ENCODE results near the gene SCG3. TPM values are rescaled to one million over a fixed set of nuclear protein-coding genes. Genes with fewer than 3 reads are reported as not detected.

SCG3 gene
- total and polyA plus RNA-seq, 2 of the 13 experiments (the other 11 are each of a cell fraction or from before 2014, with no cell fraction given) = not detected

DNA sequence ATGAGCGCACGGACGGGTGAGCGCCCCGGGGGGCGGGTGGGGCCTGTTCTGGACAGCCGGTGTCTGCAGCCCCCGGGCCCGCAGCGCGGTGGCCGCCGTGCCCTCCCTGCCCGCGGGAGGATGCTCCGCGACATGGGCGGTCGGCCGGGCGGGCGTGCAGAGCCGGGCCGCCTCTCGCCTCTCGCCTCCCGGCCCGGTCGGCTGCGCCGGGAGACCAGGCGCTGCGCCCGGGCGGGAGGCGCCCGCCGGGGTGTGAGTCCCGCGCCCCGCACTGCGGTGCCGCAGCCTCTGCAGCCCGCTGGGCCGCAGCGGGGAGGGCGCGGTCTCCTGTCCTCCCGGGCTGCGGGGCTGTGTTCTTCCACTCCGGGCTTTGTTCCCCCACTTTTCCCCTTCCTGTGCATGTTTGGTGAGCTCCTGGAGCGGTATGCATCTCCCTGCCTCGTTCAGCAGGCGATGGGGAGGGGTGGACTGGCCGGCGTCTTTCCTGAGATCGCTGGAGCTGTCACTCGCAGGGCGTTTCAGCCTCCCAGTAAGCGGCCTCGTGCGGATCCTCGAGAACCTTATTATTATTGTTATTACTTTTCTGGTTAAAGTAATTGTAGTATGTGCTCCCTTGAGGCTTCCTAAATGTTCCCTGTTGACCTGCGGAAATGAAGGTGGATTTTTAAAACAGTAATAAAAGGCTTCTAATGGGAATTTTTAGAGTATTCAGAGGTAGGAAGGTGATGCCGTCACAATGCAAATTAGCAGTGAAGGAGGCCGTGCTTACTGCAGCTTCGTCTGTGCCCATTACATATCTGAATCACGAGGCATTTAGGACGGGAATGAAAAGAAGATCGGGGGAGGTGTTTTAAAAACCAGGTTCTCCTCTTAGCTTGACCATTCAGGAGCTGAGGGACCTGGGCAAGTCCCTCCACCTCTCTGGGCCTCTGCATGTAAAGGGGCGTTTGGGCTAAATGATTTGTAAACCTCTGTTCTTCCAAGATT lies 70.7 kb downstream of the SCG3 start:
- ChIA-PET CTCF (ENCODE audit: low intra/inter-chr PET ratio, low total read pairs) (no interaction called here), POLR2A (no interaction called here)
- Histone ChIP-seq H3K27ac (ENCODE audit: extremely low read length, insufficient read depth, low read length) (no peak overlapping the region), H3K4me2 (ENCODE audit: low read depth, low read length) (peak overlapping the region; percentile 76), H3K9me3 (ENCODE audit: low read length) (no peaks in the 10 kb centered on the region), H3K27me3 (ENCODE audit: control insufficient read depth in 1 of 2, insufficient read depth in 2 of 2, low read length in 2 of 2) (peaks cover 4 to 69% of the 10 kb centered on the region in 2 experiments; a peak in 4 of 5 replicates), H4K20me1 (ENCODE audit: insufficient read depth, low read length) (no peaks in the 10 kb centered on the region), H3K9ac (ENCODE audit: insufficient read depth, low read depth, low read length) (no peak overlapping the region), H3K36me3 (replicated peaks in 1 of 2; ENCODE audit: control insufficient read depth in 1 of 2, insufficient read depth in 2 of 2, low read length in 2 of 2) (no peaks in the 10 kb centered on the region), H3K4me3 (replicated peaks in 1 of 3; ENCODE audit: insufficient read depth in 1 of 3, low read depth in 2 of 3, low read length in 3 of 3) (peak overlapping the region; percentile 44 to 67 (median 55)), H2AFZ (ENCODE audit: low read length) (no peak overlapping the region), H3K4me1 (ENCODE audit: insufficient read depth, low read length) (no peaks in the 10 kb centered on the region), H3K79me2 (ENCODE audit: insufficient read depth, low read length) (no peaks in the 10 kb centered on the region)
- FAIRE-seq (no peak), DNase-seq (ENCODE audit: low spot score) (no peak), ATAC-seq (peak; percentile 76)
- intact Hi-C loops (cut with micrococcal nuclease; ENCODE audit: unreplicated experiment) = no loop called here
- BruUV-seq (replicated peaks) = no TSS peak
- WGBS (ENCODE audit: low lambda C conversion rate) = 16% methylated on average over 11 of the region's 71 CpGs
- TF ChIP-seq ZNF777 (CRISPR knock-in tag; IDR thresholded peaks at IDR 0.05) (0 out of 2 replicates have a peak, but pooled peaks have one; percentile 42), SNAPC2 (CRISPR knock-in tag; IDR thresholded peaks at IDR 0.05) (no peak), EZH2 (conservative IDR thresholded peaks at IDR 0.05; ENCODE audit: low read depth, low read length) (peak; percentile 45), CBX2 (IDR thresholded peaks at IDR 0.05; ENCODE audit: low read depth, low read length) (peak; percentile 69; the same call in 1 of the 2 replicates), CBX2 (CRISPR knock-in tag; IDR thresholded peaks at IDR 0.05; ENCODE audit: low read depth) (no peak), ZFP62 (CRISPR knock-in tag; IDR thresholded peaks at IDR 0.05) (no peak), ZNF501 (CRISPR knock-in tag; IDR thresholded peaks at IDR 0.05) (no peak), ATAD3A (CRISPR knock-in tag; IDR thresholded peaks at IDR 0.05) (no peak), ELK4 (CRISPR knock-in tag; IDR thresholded peaks at IDR 0.05; ENCODE audit: borderline replicate concordance) (no peak), GABPA (IDR thresholded peaks at IDR 0.05; ENCODE audit: low read depth, low read length) (0 out of 2 replicates have a peak, but pooled peaks have one; percentile 13), GABPA (CRISPR knock-in tag; IDR thresholded peaks at IDR 0.05; ENCODE audit: low read depth) (no peak), SRSF1 (optimal IDR thresholded peaks at IDR 0.05; ENCODE audit: low read depth, low read length) (no peak), GLI4 (CRISPR knock-in tag; IDR thresholded peaks at IDR 0.05; ENCODE audit: borderline replicate concordance) (no peak)
- TF ChIP-seq, protein P1, sequence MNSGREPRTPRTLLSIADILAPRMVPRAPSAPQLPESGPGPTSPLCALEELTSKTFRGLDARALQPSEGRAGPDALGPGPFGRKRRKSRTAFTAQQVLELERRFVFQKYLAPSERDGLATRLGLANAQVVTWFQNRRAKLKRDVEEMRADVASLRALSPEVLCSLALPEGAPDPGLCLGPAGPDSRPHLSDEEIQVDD (CRISPR knock-in tag; IDR thresholded peaks at IDR 0.05; ENCODE audit: borderline replicate concordance) = no peak
- TF ChIP-seq, protein P2, sequence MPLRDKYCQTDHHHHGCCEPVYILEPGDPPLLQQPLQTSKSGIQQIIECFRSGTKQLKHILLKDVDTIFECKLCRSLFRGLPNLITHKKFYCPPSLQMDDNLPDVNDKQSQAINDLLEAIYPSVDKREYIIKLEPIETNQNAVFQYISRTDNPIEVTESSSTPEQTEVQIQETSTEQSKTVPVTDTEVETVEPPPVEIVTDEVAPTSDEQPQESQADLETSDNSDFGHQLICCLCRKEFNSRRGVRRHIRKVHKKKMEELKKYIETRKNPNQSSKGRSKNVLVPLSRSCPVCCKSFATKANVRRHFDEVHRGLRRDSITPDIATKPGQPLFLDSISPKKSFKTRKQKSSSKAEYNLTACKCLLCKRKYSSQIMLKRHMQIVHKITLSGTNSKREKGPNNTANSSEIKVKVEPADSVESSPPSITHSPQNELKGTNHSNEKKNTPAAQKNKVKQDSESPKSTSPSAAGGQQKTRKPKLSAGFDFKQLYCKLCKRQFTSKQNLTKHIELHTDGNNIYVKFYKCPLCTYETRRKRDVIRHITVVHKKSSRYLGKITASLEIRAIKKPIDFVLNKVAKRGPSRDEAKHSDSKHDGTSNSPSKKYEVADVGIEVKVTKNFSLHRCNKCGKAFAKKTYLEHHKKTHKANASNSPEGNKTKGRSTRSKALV (CRISPR knock-in tag; IDR thresholded peaks at IDR 0.05) = peak; percentile 51; the same call in 1 of the 2 replicates
- in situ Hi-C loops (cut with HindIII; ENCODE audit: extremely low pct_ligation_motif_present, low pct_unique_long_range_greater_than_20kb) = no loop called here
